GM23248 (cell line): ENCODE measurements around the gene FBLN2. TPM values are rescaled to one million over a fixed set of nuclear protein-coding genes. Genes with fewer than 3 reads are reported as not detected.

ENCODE experiments used
- DNase-seq: peaks from one replicate; pipeline ENCODE4 v3.0.0-alpha.2; 2015
- H2AFZ ChIP-seq: fragments of 200-600 bp; sonication (generic); 2 replicates; pipeline ENCODE4 v1.6.1; 2016; ENCODE audit warnings: antibody characterized with exemption
- H3F3A ChIP-seq: fragments of 200-600 bp; sonication (generic); 2 replicates; pipeline ENCODE4 v1.6.1; 2016; ENCODE audit warnings: mild to moderate bottlenecking, antibody characterized with exemption, mixed run types; ENCODE audit not compliant: insufficient read depth
- H3K27ac ChIP-seq: fragments of 200-600 bp; sonication (generic); 2 replicates; pipeline ENCODE4 v1.5.1; 2016; ENCODE audit warnings: mild to moderate bottlenecking
- H3K27me3 ChIP-seq: fragments of 200-600 bp; sonication (generic); replicated peaks from 2 replicates; pipeline ENCODE4 v1.6.1; 2016; ENCODE audit warnings: mild to moderate bottlenecking; ENCODE audit not compliant: insufficient read depth
- H3K36me3 ChIP-seq: fragments of 200-600 bp; sonication (generic); 2 replicates; pipeline ENCODE4 v1.6.1; 2016; ENCODE audit warnings: low read depth, mild to moderate bottlenecking
- H3K4me1 ChIP-seq: fragments of 200-600 bp; sonication (generic); 2 replicates; pipeline ENCODE4 v1.6.1; 2016; ENCODE audit warnings: mild to moderate bottlenecking; ENCODE audit not compliant: insufficient read depth
- H3K4me2 ChIP-seq: fragments of 200-600 bp; sonication (generic); one replicate; pipeline ENCODE4 v1.6.1; 2016; ENCODE audit warnings: mild to moderate bottlenecking; ENCODE audit not compliant: unreplicated experiment
- H3K4me3 ChIP-seq: fragments of 200-600 bp; sonication (generic); 2 replicates; pipeline ENCODE4 v1.5.1; 2016; ENCODE audit warnings: mild to moderate bottlenecking
- H3K79me2 ChIP-seq: fragments of 200-600 bp; sonication (generic); 2 replicates; pipeline ENCODE4 v1.6.1; 2016; ENCODE audit warnings: mild to moderate bottlenecking; ENCODE audit not compliant: insufficient read depth
- H3K9ac ChIP-seq: fragments of 200-600 bp; sonication (generic); 2 replicates; pipeline ENCODE4 v1.6.1; 2016; ENCODE audit warnings: mild to moderate bottlenecking
- H3K9me2 ChIP-seq: fragments of 200-600 bp; sonication (generic); 2 replicates; pipeline ENCODE4 v1.6.1; 2016; ENCODE audit warnings: mixed run types, mild to moderate bottlenecking, moderate library complexity; ENCODE audit not compliant: insufficient read depth
- H3K9me3 ChIP-seq: fragments of 200-600 bp; sonication (generic); one replicate; pipeline ENCODE4 v1.6.1; 2017; ENCODE audit warnings: low read depth
- H4K20me1 ChIP-seq: fragments of 200-600 bp; sonication (generic); 2 replicates; pipeline ENCODE4 v1.6.0; 2016; ENCODE audit not compliant: insufficient read depth
- EZH2 ChIP-seq: fragments of 200-600 bp; sonication (generic); IDR thresholded peaks from 2 replicates; pipeline ENCODE4 v1.6.1; 2018; ENCODE audit warnings: antibody characterized with exemption, mild to moderate bottlenecking; ENCODE audit not compliant: insufficient read depth, poor library complexity, severe bottlenecking
- EZH2phosphoT487 ChIP-seq: fragments of 200-600 bp; sonication (generic); IDR thresholded peaks from 2 replicates; pipeline ENCODE4 v1.6.1; 2018; ENCODE audit warnings: antibody characterized with exemption, moderate library complexity, mild to moderate bottlenecking, low read depth; ENCODE audit not compliant: insufficient read depth
- WGBS, 2 experiments: methylation state at CpG; one replicate each; pipeline ENCODE4 v1.1.6; 2015 to 2017; ENCODE audit warnings: low lambda C conversion rate in 2 of 2, low coverage in 1 of 2; ENCODE audit errors: missing lambda C conversion rate in 2 of 2; 5-methylcytosine and 5-hydroxymethylcytosine counted together
- in situ Hi-C: fragments of 300-500 bp; cut with MboI; formaldehyde crosslinking; loops from 2 replicates; pipeline ENCODE4 v1.15.0; 2020
- polyA plus RNA-seq: library from polyadenylated mRNA; unstranded; fragments of >200 nt; fragmentation: Nextera tagmentation; extraction: Ambion mirVana; gene quantifications from 2 replicates; pipeline ENCODE4 v1.2.1, GENCODE V29; 2016
- total RNA-seq: library from RNA; depleted of rRNA; stranded (reverse); fragments of >200 nt; shearing (Covaris generic); gene quantifications from 2 replicates; pipeline ENCODE4 v1.2.3, GENCODE V29; 2014

The FBLN2 gene
- total and polyA plus RNA-seq, 2 experiments from 2014 or later: 447 to 636 TPM

DNA sequence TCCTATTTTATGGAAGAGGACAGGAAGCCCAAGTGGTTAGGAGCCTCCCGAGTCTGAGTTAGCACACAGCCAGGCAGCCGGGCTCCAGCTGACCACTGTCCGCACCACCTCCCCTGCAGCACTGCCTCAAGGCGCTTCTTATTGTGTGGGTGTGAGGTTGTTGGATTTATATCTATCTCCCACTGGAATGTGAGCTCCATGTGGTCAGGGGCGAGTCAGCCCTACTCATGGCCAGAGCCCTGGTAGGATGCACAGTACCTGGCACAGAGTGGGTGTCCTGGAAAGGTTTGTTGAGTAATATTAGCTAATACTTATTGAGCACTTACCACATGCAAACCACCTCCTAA lies 9.7 kb upstream of the FBLN2 start:
- peak overlapping the region; percentile 100 for H3K27ac ChIP-seq
- H3K4me3 ChIP-seq: no peak overlapping the region
- TF ChIP-seq EZH2 (no peak), EZH2phosphoT487 (no peak)
- in situ Hi-C loops: no loop called here
- no peaks in the 10 kb centered on the region for H3K9me2 ChIP-seq
- no peak overlapping the region for H2AFZ ChIP-seq
- no peaks in the 10 kb centered on the region for H3K9me3 ChIP-seq
- H3K4me1 ChIP-seq: peaks cover 59% of the 10 kb centered on the region
- H3K9ac ChIP-seq: peak overlapping the region; percentile 87
- no peaks in the 10 kb centered on the region for H3K79me2 ChIP-seq
- no peaks in the 10 kb centered on the region for H3K27me3 ChIP-seq
- peak; percentile 83 for DNase-seq
- H3F3A ChIP-seq: peaks cover 39% of the 10 kb centered on the region
- no peaks in the 10 kb centered on the region for H4K20me1 ChIP-seq
- no peaks in the 10 kb centered on the region for H3K36me3 ChIP-seq
- WGBS, 2 experiments: 7 to 9% methylated on average over 5 of the region's 5 CpGs
- peak overlapping the region; percentile 58 for H3K4me2 ChIP-seq

DNA sequence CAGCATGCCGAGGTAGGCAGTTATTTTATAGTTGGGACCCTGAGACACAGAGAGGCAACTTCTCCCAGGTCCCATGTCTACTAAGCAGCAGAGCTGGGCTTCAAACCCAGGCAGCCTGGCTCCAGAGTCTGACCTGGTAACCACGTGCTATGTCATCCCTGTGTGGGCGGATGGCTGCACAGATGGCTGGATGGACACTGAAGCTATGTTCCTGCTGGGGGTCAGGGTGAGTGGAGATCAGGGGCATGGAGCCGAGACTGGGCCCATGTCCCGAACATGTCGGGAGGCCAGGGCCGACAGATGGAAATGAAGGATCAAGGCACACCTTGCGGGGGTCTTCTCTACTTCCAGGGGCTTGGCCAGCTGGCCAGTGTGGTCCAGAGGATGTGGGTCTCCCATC lies 9.3 kb upstream of the FBLN2 start:
- Histone ChIP-seq H3K27ac (peak overlapping the region; percentile 100), H3K36me3 (no peaks in the 10 kb centered on the region), H3K4me3 (no peak overlapping the region), H3F3A (peaks cover 40% of the 10 kb centered on the region), H2AFZ (no peak overlapping the region), H3K9me2 (no peaks in the 10 kb centered on the region), H3K4me1 (peaks cover 62% of the 10 kb centered on the region), H3K4me2 (no peak overlapping the region), H4K20me1 (no peaks in the 10 kb centered on the region), H3K9me3 (no peaks in the 10 kb centered on the region), H3K9ac (peak overlapping the region; percentile 87), H3K79me2 (no peaks in the 10 kb centered on the region), H3K27me3 (no peaks in the 10 kb centered on the region)
- in situ Hi-C loops: no loop called here
- no peak for TF ChIP-seq EZH2
- TF ChIP-seq EZH2phosphoT487: no peak
- WGBS, 2 experiments: 60 to 67% methylated on average over 8 of the region's 8 CpGs
- peak; percentile 70 for DNase-seq

DNA sequence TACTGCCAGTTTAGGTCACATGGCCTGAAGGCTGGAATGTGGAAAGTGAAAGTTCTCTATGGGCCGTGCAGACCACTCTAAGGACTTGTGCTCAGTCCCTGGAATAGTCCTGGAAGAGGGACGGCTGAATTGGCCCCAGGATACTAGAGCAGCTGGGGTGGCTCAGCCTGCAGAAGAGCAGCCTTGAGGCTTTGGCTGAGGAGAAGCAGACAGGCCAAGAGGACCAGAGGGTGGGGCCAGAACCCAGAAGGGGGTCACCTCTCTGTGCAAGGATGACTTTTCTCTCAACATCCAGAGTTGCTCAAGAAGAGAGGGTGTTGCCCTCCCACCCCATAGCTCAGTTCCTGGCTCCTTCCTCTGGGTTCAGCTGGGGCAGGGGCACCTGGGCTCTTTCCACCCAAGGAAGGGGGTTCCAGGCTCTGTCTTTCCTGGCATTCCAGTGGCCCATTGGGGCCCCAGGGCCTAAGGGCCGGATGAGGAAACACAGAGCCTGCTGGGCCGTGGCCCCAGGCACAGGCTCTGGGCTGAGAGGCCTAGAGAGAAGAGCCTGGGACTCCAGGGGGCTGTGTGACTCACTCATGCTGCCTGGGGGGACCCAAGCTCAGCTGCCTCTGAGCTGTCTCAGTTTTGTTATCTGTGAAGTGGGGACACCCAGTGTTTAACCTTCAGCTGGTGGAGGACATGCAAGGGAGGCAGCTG lies 8.5 kb upstream of the FBLN2 start:
- H3K4me1 ChIP-seq: peaks cover 70% of the 10 kb centered on the region
- H4K20me1 ChIP-seq: no peaks in the 10 kb centered on the region
- H3K36me3 ChIP-seq: no peaks in the 10 kb centered on the region
- peak overlapping the region; percentile 100 for H3K27ac ChIP-seq
- H3K9ac ChIP-seq: peak overlapping the region; percentile 87
- in situ Hi-C loops: no loop called here
- H2AFZ ChIP-seq: no peak overlapping the region
- WGBS, 2 experiments: 60 to 64% methylated on average over 4 of the region's 4 CpGs
- no peak for TF ChIP-seq EZH2
- no peak for TF ChIP-seq EZH2phosphoT487
- H3K27me3 ChIP-seq: no peaks in the 10 kb centered on the region
- H3K79me2 ChIP-seq: no peaks in the 10 kb centered on the region
- H3K4me2 ChIP-seq: no peak overlapping the region
- no peaks in the 10 kb centered on the region for H3K9me3 ChIP-seq
- no peak overlapping the region for H3K4me3 ChIP-seq
- no peaks in the 10 kb centered on the region for H3K9me2 ChIP-seq
- H3F3A ChIP-seq: peaks cover 44% of the 10 kb centered on the region
- no peak for DNase-seq

GRCh38 chr3:13541691-13542090 lies 7.2 kb upstream of the FBLN2 start:
- Histone ChIP-seq H3F3A (peaks cover 44% of the 10 kb centered on the region), H3K9me2 (no peaks in the 10 kb centered on the region), H3K79me2 (no peaks in the 10 kb centered on the region), H3K9me3 (no peaks in the 10 kb centered on the region), H2AFZ (no peak overlapping the region), H3K4me3 (no peak overlapping the region), H3K27me3 (no peaks in the 10 kb centered on the region), H3K4me1 (peaks cover 70% of the 10 kb centered on the region), H4K20me1 (no peaks in the 10 kb centered on the region), H3K4me2 (no peak overlapping the region), H3K36me3 (no peaks in the 10 kb centered on the region), H3K9ac (no peak overlapping the region), H3K27ac (no peak overlapping the region)
- DNase-seq: no peak
- in situ Hi-C loops: no loop called here
- TF ChIP-seq EZH2 (no peak), EZH2phosphoT487 (no peak)
- WGBS, 2 experiments: 63 to 64% methylated on average over 3 of the region's 3 CpGs
